ENCODE results near the gene RNF227.
A peak's percentile ranks its signal among the peaks of the same experiment; 100 is the strongest.

DNA sequence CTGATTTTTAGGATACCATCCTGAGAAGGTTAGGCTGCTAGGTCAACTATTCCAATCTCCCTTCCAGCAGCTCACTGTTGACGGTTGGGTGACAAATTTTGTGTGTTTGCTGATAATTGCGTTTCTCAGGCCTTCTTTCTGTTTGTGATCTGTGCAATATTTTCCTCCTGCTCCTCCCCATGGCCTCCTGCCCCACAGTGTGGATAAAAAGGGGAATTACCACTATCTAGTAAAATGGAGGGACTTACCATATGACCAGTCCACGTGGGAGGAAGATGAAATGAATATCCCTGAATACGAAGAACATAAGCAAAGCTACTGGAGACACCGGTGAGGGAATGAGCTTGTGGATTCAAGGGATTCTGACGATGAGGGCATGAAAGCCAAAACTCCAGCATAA lies 18.3 kb downstream of the RNF227 start:
- no peak for TF ChIP-seq EZH2phosphoT487 (IDR thresholded peaks at IDR 0.05; ENCODE audit: borderline replicate concordance)
- TF ChIP-seq, protein P1, sequence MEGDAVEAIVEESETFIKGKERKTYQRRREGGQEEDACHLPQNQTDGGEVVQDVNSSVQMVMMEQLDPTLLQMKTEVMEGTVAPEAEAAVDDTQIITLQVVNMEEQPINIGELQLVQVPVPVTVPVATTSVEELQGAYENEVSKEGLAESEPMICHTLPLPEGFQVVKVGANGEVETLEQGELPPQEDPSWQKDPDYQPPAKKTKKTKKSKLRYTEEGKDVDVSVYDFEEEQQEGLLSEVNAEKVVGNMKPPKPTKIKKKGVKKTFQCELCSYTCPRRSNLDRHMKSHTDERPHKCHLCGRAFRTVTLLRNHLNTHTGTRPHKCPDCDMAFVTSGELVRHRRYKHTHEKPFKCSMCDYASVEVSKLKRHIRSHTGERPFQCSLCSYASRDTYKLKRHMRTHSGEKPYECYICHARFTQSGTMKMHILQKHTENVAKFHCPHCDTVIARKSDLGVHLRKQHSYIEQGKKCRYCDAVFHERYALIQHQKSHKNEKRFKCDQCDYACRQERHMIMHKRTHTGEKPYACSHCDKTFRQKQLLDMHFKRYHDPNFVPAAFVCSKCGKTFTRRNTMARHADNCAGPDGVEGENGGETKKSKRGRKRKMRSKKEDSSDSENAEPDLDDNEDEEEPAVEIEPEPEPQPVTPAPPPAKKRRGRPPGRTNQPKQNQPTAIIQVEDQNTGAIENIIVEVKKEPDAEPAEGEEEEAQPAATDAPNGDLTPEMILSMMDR (conservative IDR thresholded peaks at IDR 0.05; ENCODE audit: low read length), result peak; percentile 59
